ENCODE results near the gene CST7.

- no peak for TF ChIP-seq TAF1 (IDR thresholded peaks at IDR 0.05; ENCODE audit: low read depth)
- no peak for TF ChIP-seq EZH2 (IDR thresholded peaks at IDR 0.05; ENCODE audit: borderline replicate concordance, insufficient read depth, low read length, poor library complexity, severe bottlenecking)
- TF ChIP-seq, protein P1, sequence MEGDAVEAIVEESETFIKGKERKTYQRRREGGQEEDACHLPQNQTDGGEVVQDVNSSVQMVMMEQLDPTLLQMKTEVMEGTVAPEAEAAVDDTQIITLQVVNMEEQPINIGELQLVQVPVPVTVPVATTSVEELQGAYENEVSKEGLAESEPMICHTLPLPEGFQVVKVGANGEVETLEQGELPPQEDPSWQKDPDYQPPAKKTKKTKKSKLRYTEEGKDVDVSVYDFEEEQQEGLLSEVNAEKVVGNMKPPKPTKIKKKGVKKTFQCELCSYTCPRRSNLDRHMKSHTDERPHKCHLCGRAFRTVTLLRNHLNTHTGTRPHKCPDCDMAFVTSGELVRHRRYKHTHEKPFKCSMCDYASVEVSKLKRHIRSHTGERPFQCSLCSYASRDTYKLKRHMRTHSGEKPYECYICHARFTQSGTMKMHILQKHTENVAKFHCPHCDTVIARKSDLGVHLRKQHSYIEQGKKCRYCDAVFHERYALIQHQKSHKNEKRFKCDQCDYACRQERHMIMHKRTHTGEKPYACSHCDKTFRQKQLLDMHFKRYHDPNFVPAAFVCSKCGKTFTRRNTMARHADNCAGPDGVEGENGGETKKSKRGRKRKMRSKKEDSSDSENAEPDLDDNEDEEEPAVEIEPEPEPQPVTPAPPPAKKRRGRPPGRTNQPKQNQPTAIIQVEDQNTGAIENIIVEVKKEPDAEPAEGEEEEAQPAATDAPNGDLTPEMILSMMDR (IDR thresholded peaks at IDR 0.05; ENCODE audit: poor library complexity, severe bottlenecking): no peak
- no peak for TF ChIP-seq POLR2AphosphoS5 (IDR thresholded peaks at IDR 0.05)
- no peak for TF ChIP-seq SMC3 (conservative IDR thresholded peaks at IDR 0.05; ENCODE audit: poor library complexity)
- TF ChIP-seq EP300 (conservative IDR thresholded peaks at IDR 0.05; ENCODE audit: poor library complexity, severe bottlenecking): no peak
- TF ChIP-seq, protein P2, sequence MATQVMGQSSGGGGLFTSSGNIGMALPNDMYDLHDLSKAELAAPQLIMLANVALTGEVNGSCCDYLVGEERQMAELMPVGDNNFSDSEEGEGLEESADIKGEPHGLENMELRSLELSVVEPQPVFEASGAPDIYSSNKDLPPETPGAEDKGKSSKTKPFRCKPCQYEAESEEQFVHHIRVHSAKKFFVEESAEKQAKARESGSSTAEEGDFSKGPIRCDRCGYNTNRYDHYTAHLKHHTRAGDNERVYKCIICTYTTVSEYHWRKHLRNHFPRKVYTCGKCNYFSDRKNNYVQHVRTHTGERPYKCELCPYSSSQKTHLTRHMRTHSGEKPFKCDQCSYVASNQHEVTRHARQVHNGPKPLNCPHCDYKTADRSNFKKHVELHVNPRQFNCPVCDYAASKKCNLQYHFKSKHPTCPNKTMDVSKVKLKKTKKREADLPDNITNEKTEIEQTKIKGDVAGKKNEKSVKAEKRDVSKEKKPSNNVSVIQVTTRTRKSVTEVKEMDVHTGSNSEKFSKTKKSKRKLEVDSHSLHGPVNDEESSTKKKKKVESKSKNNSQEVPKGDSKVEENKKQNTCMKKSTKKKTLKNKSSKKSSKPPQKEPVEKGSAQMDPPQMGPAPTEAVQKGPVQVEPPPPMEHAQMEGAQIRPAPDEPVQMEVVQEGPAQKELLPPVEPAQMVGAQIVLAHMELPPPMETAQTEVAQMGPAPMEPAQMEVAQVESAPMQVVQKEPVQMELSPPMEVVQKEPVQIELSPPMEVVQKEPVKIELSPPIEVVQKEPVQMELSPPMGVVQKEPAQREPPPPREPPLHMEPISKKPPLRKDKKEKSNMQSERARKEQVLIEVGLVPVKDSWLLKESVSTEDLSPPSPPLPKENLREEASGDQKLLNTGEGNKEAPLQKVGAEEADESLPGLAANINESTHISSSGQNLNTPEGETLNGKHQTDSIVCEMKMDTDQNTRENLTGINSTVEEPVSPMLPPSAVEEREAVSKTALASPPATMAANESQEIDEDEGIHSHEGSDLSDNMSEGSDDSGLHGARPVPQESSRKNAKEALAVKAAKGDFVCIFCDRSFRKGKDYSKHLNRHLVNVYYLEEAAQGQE (IDR thresholded peaks at IDR 0.05; ENCODE audit: borderline replicate concordance): no peak
These were observed 30.2 kb downstream of the CST7 start for GRCh38 chr20:24979036-24979960.
